ENCODE measurements around the gene UNG.

DNA sequence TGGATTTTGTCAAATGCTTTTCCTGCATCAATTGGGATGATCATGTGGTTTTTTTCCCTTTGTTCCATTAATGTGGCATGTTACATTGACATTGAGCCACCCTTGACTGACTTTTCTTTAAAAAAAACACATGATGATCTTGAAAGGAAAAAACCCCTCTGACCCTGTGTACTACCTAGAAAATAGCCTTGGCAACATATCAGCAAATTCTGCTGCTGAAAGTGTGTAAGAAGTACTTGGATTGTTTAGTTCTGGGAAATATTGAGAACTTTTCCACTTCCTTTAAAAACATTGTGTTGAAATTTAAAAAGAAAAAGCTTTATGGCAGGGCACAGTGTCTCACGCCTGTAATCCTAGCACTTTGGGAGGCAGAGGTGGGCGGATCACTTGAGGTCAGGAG, 39.7 kb downstream of the UNG start:
- TF ChIP-seq, protein P1, sequence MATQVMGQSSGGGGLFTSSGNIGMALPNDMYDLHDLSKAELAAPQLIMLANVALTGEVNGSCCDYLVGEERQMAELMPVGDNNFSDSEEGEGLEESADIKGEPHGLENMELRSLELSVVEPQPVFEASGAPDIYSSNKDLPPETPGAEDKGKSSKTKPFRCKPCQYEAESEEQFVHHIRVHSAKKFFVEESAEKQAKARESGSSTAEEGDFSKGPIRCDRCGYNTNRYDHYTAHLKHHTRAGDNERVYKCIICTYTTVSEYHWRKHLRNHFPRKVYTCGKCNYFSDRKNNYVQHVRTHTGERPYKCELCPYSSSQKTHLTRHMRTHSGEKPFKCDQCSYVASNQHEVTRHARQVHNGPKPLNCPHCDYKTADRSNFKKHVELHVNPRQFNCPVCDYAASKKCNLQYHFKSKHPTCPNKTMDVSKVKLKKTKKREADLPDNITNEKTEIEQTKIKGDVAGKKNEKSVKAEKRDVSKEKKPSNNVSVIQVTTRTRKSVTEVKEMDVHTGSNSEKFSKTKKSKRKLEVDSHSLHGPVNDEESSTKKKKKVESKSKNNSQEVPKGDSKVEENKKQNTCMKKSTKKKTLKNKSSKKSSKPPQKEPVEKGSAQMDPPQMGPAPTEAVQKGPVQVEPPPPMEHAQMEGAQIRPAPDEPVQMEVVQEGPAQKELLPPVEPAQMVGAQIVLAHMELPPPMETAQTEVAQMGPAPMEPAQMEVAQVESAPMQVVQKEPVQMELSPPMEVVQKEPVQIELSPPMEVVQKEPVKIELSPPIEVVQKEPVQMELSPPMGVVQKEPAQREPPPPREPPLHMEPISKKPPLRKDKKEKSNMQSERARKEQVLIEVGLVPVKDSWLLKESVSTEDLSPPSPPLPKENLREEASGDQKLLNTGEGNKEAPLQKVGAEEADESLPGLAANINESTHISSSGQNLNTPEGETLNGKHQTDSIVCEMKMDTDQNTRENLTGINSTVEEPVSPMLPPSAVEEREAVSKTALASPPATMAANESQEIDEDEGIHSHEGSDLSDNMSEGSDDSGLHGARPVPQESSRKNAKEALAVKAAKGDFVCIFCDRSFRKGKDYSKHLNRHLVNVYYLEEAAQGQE (IDR thresholded peaks at IDR 0.05; ENCODE audit: low read depth), result no peak
- TF ChIP-seq FOXM1 (IDR thresholded peaks at IDR 0.05; ENCODE audit: borderline replicate concordance, low read depth) (no peak), ZBTB7A (IDR thresholded peaks at IDR 0.05; ENCODE audit: low read depth) (no peak), EP300 (IDR thresholded peaks at IDR 0.05; ENCODE audit: borderline replicate concordance) (no peak), TAF1 (IDR thresholded peaks at IDR 0.05; ENCODE audit: low read depth) (no peak), RAD21 (IDR thresholded peaks at IDR 0.05; ENCODE audit: low read depth) (no peak), YY1 (IDR thresholded peaks at IDR 0.05; ENCODE audit: low read depth) (no peak), EGR1 (IDR thresholded peaks at IDR 0.05) (no peak), TEAD4 (IDR thresholded peaks at IDR 0.05) (no peak), TCF12 (IDR thresholded peaks at IDR 0.05; ENCODE audit: low read depth) (no peak)
- TF ChIP-seq, protein P2, sequence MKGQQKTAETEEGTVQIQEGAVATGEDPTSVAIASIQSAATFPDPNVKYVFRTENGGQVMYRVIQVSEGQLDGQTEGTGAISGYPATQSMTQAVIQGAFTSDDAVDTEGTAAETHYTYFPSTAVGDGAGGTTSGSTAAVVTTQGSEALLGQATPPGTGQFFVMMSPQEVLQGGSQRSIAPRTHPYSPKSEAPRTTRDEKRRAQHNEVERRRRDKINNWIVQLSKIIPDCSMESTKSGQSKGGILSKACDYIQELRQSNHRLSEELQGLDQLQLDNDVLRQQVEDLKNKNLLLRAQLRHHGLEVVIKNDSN (IDR thresholded peaks at IDR 0.05), result no peak
- TF ChIP-seq, protein P3, sequence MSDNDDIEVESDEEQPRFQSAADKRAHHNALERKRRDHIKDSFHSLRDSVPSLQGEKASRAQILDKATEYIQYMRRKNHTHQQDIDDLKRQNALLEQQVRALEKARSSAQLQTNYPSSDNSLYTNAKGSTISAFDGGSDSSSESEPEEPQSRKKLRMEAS (IDR thresholded peaks at IDR 0.05), result no peak

Data from Ishikawa (cell line).